ENCODE measurements around the gene WDFY4.

GRCh38 chr10:48845512-48845911 lies 160.8 kb downstream of the WDFY4 start:
- no peak for TF ChIP-seq CTCF (conservative IDR thresholded peaks at IDR 0.05)
- no peak for TF ChIP-seq ZFX (IDR thresholded peaks at IDR 0.05)

All from C4-2B (cell line).